Lung (tissue), 12 donors: ENCODE measurements around the gene VSIG10L. TPM values are rescaled to one million over a fixed set of nuclear protein-coding genes. Genes with fewer than 3 reads are reported as not detected.
A peak's percentile ranks its signal among the peaks of the same experiment; 100 is the strongest.

Experiments
- ATAC-seq: fragments of 200-7000 bp; cut with Tn5 transposase; one replicate; pipeline ENCODE4 v1.9.1; 2020; ENCODE audit warnings: moderate number of reproducible peaks; ENCODE audit not compliant: insufficient read depth, low FRiP score
- DNase-seq, 3 donors: peaks; one replicate each; pipeline ENCODE4 v3.0.0-alpha.2; 2013 to 2017
- H3K27ac ChIP-seq, 2 donors: one replicate each; pipeline ENCODE4 v1.5.1; 2013; ENCODE audit warnings: mild to moderate bottlenecking in 2 of 2, moderate library complexity in 2 of 2, control low read depth in 1 of 2, inconsistent platforms in 1 of 2, low read depth in 1 of 2, low read length in 1 of 2
- H3K27me3 ChIP-seq, 3 donors: one replicate each; pipeline ENCODE4 v1.5.1; 2013; ENCODE audit warnings: low read length in 2 of 3; ENCODE audit not compliant: control insufficient read depth in 3 of 3, insufficient read depth in 3 of 3
- H3K36me3 ChIP-seq, 4 donors: one replicate each; pipeline ENCODE4 v1.5.1; 2013; ENCODE audit warnings: low read length in 4 of 4, mild to moderate bottlenecking in 1 of 4, moderate library complexity in 1 of 4; ENCODE audit not compliant: control insufficient read depth in 4 of 4, insufficient read depth in 4 of 4
- H3K4me1 ChIP-seq, 5 donors: one replicate each; pipeline ENCODE4 v1.5.1; 2013; ENCODE audit warnings: low read length in 5 of 5, mild to moderate bottlenecking in 2 of 5, moderate library complexity in 1 of 5; ENCODE audit not compliant: control insufficient read depth in 5 of 5, insufficient read depth in 5 of 5
- H3K4me3 ChIP-seq: one replicate; pipeline ENCODE4 v1.5.1; 2013; ENCODE audit warnings: mild to moderate bottlenecking, control low read depth, moderate library complexity
- H3K9ac ChIP-seq, 2 donors: one replicate each; pipeline ENCODE4 v1.5.1; 2013; ENCODE audit warnings: low read length in 2 of 2, control low read depth in 1 of 2; ENCODE audit not compliant: insufficient read depth in 1 of 2
- H3K9me3 ChIP-seq, 4 donors: one replicate each; pipeline ENCODE4 v1.5.1; 2013; ENCODE audit warnings: low read length in 3 of 4, mild to moderate bottlenecking in 1 of 4, moderate library complexity in 1 of 4; ENCODE audit not compliant: control insufficient read depth in 4 of 4, insufficient read depth in 3 of 4
- CTCF ChIP-seq: IDR thresholded peaks from 2 replicates; pipeline ENCODE4 v1.5.1; 2012; ENCODE audit warnings: mild to moderate bottlenecking; ENCODE audit errors: control extremely low read depth, extremely low read depth
- WGBS, 2 donors: extraction: QIAGEN DNeasy Blood & Tissue Kit; methylation state at CpG; one replicate each; pipeline ENCODE4 v1.1.7; 2013; 5-methylcytosine and 5-hydroxymethylcytosine counted together
- polyA plus RNA-seq, 2 donors: library from polyadenylated mRNA; stranded (reverse); fragments of 200-250 nt; gene quantifications; one replicate each; pipeline ENCODE4 v1.2.1, GENCODE V29; 2013
- total RNA-seq, 2 donors: library from RNA; depleted of rRNA in 1 of 2; stranded (reverse); fragments of >200 nt in 1 of 2; gene quantifications; one replicate each; pipeline ENCODE4 v1.2.1, GENCODE V29; 2014 to 2021
- donor health status: control.
- donor health status: control.
- donor health status: Bipolar disorder and iron deficiency.
- donor health status: healthy.
- donor health status: DM: yes; HTN: yes; CAD: no.

Gene VSIG10L
- total and polyA plus RNA-seq, 4 donors: 0.57 to 3.7 (median 2.4) TPM

DNA sequence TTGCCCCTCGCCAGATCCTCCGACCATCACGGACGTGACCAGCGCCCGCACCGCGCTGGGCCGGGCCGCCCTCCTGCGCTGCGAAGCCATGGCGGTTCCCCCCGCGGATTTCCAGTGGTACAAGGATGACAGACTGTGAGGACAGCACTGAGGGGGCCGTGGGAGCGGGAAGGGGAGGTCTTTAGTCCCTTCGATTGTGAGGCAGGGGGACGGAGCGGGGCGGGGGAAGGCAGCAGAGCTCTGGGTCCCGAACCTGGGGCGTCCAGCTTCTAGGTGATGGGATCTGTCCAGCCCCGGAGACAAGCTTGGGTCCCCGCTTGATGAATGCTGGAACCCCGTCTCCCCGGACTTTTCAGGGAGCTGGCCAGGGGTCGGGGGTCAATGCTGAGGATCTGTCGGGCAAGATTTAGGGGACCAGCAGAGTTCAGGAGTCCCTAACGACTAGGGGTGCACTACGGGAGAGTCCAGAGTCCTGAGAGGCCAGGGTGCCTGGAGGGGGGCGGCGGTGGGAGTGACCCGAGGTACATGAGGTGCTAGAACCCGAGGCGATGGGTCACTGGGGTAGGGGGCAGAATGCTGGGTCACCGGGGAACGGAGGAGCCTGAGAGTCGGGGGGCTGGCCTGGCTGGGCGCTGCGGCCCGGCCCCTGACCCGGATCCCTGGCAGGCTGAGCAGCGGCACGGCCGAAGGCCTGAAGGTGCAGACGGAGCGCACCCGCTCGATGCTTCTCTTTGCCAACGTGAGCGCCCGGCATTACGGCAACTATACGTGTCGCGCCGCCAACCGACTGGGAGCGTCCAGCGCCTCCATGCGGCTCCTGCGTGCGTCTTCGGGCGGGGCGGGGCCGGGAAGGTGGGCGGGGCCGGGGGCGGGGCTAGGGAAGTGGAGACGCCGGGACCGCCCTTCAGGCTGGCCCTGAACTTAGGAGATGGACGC, 14.6 kb downstream of the VSIG10L start:
- no peaks in the 10 kb centered on the region for H3K36me3 ChIP-seq
- H3K4me1 ChIP-seq: peaks cover 0 to 5% (median 0%) of the 10 kb centered on the region in 5 donors
- 1 to 6% methylated on average over 74 to 75 of the region's 75 CpGs for WGBS, 2 donors
- peaks cover 0 to 27% (median 10%) of the 10 kb centered on the region in 3 donors for H3K27me3 ChIP-seq
- ATAC-seq (peak; percentile 58), DNase-seq (peak; percentile 53 to 75 (median 56))
- no peak overlapping the region for H3K27ac ChIP-seq
- no peak overlapping the region for H3K4me3 ChIP-seq
- TF ChIP-seq CTCF: no peak
- peaks cover 0 to 2% (median 0%) of the 10 kb centered on the region in 4 donors for H3K9me3 ChIP-seq
- no peak overlapping the region for H3K9ac ChIP-seq

- DNase-seq (no peak), ATAC-seq (no peak)
- peaks cover 0 to 32% (median 10%) of the 10 kb centered on the region in 3 donors for H3K27me3 ChIP-seq
- H3K4me3 ChIP-seq: no peak overlapping the region
- WGBS, 2 donors: 17 to 22% methylated on average over 34 to 36 of the region's 36 CpGs
- H3K36me3 ChIP-seq: no peaks in the 10 kb centered on the region
- H3K27ac ChIP-seq: no peak overlapping the region
- no peak for TF ChIP-seq CTCF
- H3K4me1 ChIP-seq: peaks cover 0 to 5% (median 0%) of the 10 kb centered on the region in 5 donors
- H3K9ac ChIP-seq: no peak overlapping the region
- peaks cover 0 to 2% (median 0%) of the 10 kb centered on the region in 4 donors for H3K9me3 ChIP-seq
Measured at GRCh38 chr19:51326216-51327065, 15.5 kb downstream of the VSIG10L start.

DNA sequence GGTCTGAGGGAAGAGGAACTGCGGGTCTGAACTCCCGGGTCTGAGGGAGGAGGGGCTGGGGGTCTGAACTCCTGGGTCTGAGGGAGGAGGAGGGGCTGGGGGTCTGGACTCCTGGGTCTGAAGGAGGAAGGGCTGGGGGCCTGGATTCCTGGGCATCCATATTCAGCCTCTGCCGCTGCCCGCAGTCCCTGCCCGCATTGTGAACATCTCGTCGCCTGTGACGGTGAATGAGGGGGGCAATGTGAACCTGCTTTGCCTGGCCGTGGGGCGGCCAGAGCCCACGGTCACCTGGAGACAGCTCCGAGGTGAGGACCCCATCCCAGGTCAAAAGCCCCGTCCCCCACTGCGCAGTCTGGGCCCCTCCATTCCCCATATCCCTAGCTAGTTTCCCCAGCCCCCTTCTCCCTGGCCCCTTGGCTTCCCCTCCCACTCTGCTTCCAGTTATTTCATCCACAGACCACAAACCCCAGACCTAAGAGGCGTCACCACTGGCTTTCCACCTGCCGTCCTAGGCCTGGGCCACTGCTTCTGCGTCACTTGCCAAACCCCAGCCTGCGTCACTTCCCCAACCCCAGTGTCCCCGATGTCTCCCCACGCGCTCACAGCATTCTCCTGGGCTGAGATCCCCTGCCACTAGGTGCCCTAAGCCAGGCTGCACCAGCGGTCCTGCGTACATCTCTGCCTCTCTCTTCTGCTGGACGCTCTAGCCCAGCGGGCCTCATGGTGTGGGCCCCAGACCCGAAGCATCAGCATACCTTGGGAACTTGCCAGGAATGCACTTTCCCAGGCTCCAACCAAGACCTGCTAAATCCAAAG, 16.6 kb downstream of the VSIG10L start:
- Histone ChIP-seq H3K9ac (no peak overlapping the region), H3K27ac (no peak overlapping the region), H3K36me3 (no peaks in the 10 kb centered on the region), H3K27me3 (peaks cover 0 to 39% (median 10%) of the 10 kb centered on the region in 3 donors), H3K4me3 (no peak overlapping the region), H3K9me3 (no peaks in the 10 kb centered on the region), H3K4me1 (peaks cover 0 to 10% (median 0%) of the 10 kb centered on the region in 5 donors)
- 70% methylated on average over 26 of the region's 26 CpGs for WGBS, 2 donors
- no peak for ATAC-seq
- no peak for TF ChIP-seq CTCF
- DNase-seq: no peak
